ENCODE data around the gene DGLUCY. TPM values are rescaled to one million over a fixed set of nuclear protein-coding genes. Genes with fewer than 3 reads are reported as not detected.
A peak's percentile ranks its signal among the peaks of the same experiment; 100 is the strongest.
"Not testable (repeated sequence)": the region's sequence is repeated elsewhere in the genome, so short reads cannot be mapped to it uniquely, and the experiment has no call there.

The DGLUCY gene
- total RNA-seq, 1 donor = 39.7 TPM

DNA sequence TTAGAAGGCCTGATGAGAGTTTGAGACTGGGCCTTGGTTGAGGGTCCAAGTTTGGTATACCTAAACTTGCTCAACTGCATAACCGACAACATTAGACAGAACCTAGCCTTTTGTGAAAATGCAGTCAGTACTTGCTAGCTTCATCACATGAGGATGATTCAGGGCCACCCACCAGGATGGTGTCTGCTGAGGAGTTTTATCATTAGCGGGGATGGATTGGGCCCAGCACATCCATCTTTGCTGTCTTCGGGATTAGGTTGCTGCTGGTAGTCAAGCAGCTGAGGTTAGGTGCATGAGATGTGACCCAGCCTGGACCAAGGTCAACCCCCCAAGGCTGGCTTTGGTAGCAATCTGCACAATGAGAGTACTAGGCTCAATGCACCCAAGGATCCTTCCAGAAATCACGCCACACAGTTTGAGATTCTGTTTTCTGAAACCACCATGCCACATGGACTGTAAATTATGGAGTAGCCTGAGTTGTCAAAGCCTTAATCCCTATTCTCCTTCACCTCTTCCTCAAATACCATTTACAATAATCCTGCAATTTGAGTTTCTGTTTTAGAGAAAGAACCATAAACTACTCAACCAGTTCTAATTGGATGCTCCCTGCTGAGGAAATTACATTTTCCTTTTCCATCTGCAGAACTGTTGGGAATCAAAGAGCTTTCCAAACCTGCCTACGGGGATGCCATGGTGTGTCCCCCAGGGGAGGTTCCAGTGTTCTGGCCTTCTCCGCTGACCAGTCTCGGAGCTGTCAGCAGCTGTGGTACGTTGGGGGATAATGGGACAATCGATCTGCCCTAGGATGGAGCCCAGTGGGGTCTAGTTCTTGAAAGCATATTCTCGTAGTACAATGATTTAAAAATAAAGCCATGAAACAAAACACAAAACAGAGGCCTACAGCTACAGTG is 61.7 kb downstream of the DGLUCY start:
- DNase-seq (ENCODE audit: low read depth) = no peak
- H3K4me3 ChIP-seq (ENCODE audit: low read depth, low read length) = no peak overlapping the region
- TF ChIP-seq, protein P1, sequence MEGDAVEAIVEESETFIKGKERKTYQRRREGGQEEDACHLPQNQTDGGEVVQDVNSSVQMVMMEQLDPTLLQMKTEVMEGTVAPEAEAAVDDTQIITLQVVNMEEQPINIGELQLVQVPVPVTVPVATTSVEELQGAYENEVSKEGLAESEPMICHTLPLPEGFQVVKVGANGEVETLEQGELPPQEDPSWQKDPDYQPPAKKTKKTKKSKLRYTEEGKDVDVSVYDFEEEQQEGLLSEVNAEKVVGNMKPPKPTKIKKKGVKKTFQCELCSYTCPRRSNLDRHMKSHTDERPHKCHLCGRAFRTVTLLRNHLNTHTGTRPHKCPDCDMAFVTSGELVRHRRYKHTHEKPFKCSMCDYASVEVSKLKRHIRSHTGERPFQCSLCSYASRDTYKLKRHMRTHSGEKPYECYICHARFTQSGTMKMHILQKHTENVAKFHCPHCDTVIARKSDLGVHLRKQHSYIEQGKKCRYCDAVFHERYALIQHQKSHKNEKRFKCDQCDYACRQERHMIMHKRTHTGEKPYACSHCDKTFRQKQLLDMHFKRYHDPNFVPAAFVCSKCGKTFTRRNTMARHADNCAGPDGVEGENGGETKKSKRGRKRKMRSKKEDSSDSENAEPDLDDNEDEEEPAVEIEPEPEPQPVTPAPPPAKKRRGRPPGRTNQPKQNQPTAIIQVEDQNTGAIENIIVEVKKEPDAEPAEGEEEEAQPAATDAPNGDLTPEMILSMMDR (IDR thresholded peaks at IDR 0.05; ENCODE audit: insufficient read depth, low read depth, low read length) = no peak

DNA sequence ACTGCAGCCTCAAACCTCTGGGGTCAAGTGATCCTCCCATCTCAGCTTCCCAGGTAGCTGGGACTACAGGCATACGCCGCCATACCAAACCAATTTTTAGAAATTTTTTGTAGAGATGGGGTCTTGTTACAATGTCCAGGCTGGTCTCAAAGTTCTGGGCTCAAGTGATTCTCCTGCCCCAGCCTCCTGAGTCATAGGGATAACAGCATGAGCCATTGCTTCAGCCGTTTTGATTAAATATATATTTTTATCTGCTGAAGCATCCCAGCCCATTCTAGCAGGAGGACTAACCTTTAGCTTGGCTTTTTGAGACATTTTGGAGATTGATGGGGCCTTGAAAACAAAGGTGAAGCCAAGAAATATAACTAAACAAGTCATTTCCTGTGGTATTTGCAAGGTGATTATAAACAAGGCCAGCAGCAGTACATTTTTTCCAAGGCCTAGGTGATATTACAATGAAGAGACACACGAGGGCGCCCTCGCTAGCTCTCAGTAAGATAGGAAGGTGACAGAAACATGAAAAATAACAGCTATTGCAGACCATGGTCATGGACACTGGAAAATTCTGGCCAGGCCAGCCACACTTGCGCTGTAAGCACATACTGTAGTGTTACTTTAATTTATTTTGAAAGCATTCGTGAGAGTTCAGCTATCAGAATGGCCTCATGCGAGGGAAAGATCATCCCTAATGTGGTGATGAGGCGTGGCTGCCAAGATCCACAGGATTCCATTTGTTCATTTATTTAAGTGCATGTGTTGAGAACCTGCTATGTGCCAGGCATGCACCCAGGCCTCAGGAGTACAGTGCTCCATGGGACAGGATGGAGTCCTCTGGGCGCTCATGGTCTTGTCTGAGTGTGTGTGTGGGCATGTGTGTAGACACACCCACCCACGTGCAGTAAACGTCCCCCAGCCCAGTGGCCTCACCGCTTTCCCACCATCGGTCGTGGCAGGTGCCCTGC is 63.5 kb downstream of the DGLUCY start:
- DNase-seq (ENCODE audit: low read depth) = peak; percentile 80

DNA sequence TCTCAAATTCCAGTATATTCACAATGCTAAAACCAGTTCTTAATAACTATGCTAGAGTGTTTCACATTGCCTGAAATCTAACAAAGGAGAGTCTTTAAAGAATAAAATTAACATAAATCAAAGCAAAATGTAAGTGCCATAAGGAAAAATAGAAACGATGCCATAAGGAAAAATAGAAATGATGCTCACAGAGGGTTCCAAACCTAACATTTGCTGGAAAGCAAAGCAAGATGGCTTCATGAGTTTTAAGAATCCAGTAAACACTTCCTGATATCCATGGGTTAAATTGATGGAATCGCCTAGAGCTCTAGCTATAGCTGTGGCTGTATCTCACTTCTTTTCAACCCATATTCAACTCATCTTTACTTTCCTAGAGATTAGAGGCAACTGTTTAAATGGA is 66.7 kb downstream of the DGLUCY start:
- TF ChIP-seq, protein P1 (IDR thresholded peaks at IDR 0.05; ENCODE audit: insufficient read depth, low read depth, low read length) = no peak
- DNase-seq (ENCODE audit: low read depth) = no peak
- no peak overlapping the region for H3K4me3 ChIP-seq (ENCODE audit: low read depth, low read length)

More for the DNA sequence above, 63.5 kb downstream of the DGLUCY start:
- TF ChIP-seq, protein P1 (IDR thresholded peaks at IDR 0.05; ENCODE audit: insufficient read depth, low read depth, low read length) = peak; percentile 84
- H3K4me3 ChIP-seq (ENCODE audit: low read depth, low read length) = no peak overlapping the region

DNA sequence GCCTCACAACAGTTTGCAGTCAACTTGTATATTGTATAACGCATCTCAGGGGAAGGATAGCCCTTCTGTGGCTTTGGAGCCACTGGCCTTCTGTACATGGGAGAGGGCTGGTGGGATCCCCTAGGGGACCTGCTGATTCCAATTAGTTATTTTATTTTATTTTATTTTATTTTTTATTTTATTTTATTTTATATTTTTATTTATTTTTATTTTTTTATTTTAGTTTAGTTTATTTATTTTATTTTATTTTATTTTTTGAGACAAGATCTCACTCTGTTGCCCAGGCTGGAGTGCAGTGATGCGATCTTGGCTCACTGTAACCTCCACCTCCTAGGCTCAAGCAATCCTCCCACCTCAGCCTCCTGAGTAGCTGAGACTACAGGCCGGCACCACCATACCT is 68.9 kb downstream of the DGLUCY start:
- not testable (repeated sequence) for DNase-seq (ENCODE audit: low read depth); H3K4me3 ChIP-seq (ENCODE audit: low read depth, low read length)

DNA sequence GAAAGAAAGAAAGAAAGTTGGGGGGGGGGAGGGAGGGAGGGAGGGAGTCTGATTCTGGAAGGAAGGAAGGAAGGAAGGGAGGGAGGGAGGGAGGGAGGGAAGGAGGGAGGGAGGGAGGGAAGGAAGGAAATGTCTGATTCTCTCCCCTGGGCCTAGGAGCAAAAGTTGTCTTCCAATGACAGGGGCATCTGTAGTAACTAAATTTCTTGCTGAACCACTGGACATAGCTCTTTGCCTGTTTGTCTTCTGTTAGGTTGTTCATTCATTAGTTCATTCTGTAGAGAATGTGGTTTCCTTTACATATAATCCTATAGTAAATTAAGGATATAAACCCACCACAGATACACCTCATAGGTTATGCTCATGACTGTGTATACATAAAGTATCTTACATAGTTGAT is 70.7 kb downstream of the DGLUCY start:
- H3K4me3 ChIP-seq (ENCODE audit: low read depth, low read length) = no peak overlapping the region
- TF ChIP-seq, protein P1 (IDR thresholded peaks at IDR 0.05; ENCODE audit: insufficient read depth, low read depth, low read length) = no peak
- DNase-seq (ENCODE audit: low read depth) = no peak

DNA sequence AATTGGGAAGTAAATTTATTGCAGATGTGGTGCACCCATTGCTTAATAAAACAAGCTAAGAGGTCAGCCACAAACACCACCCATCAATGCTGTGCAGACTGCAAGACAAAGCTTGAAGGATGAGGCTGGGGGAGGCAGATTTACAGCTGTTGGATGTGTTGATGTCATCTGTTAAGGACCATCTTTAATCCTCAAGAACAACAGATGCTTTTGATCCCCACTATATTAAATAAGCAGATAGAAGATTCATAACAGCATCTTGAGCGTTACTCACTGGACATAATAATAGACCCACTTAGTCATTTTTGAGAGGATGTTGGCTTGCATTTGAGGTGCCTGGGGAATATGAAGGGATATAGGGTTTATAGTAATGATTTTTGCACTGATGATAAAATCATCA is 71.8 kb downstream of the DGLUCY start:
- TF ChIP-seq, protein P1 (IDR thresholded peaks at IDR 0.05; ENCODE audit: insufficient read depth, low read depth, low read length) = no peak
- DNase-seq (ENCODE audit: low read depth) = peak; percentile 3
- H3K4me3 ChIP-seq (ENCODE audit: low read depth, low read length) = no peak overlapping the region
